CD4-positive, CD25-positive, alpha-beta regulatory T cell (primary cell): ENCODE results near the gene DLX3. TPM values are rescaled to one million over a fixed set of nuclear protein-coding genes. Genes with fewer than 3 reads are reported as not detected.

Experiments used
- ATAC-seq, 2 donors: fragments of 150-1000 bp; cut with Tn5 transposase; one replicate each; pipeline ENCODE4 v1.10.0; 2021; ENCODE audit warnings: low read depth in 2 of 2, moderate number of reproducible peaks in 2 of 2, moderate library complexity in 1 of 2
- DNase-seq, 3 donors: peaks; one replicate each; pipeline versions ENCODE4 v3.0.0 to v3.0.0-alpha.2; 2012 to 2022; ENCODE audit warnings: mixed read lengths in 1 of 3
- H3K27ac ChIP-seq: one replicate; pipeline ENCODE4 v1.7.0; 2013; ENCODE audit warnings: mild to moderate bottlenecking, low read length; ENCODE audit not compliant: insufficient read depth, poor library complexity, severe bottlenecking
- H3K27me3 ChIP-seq: one replicate; pipeline ENCODE4 v1.7.0; 2013; ENCODE audit warnings: low read length; ENCODE audit not compliant: control insufficient read depth, insufficient read depth
- H3K36me3 ChIP-seq: one replicate; pipeline ENCODE4 v1.7.0; 2013; ENCODE audit warnings: mild to moderate bottlenecking, low read length, moderate library complexity; ENCODE audit not compliant: control insufficient read depth, insufficient read depth
- H3K4me1 ChIP-seq: 2 replicates; pipeline ENCODE4 v1.7.0; 2013; ENCODE audit warnings: mild to moderate bottlenecking, low read length; ENCODE audit not compliant: insufficient read depth, control insufficient read depth, poor library complexity, severe bottlenecking
- H3K4me3 ChIP-seq: one replicate; pipeline ENCODE4 v1.7.0; 2013; ENCODE audit warnings: low read depth, mild to moderate bottlenecking, low read length, moderate library complexity
- H3K9me3 ChIP-seq, 2 experiments: 1 replicate in 1 of 2; 2 replicates in 1 of 2; pipeline ENCODE4 v1.7.0; 2013; ENCODE audit warnings: low read length in 2 of 2, mild to moderate bottlenecking in 1 of 2, moderate library complexity in 1 of 2; ENCODE audit not compliant: control insufficient read depth in 2 of 2
- H3K27ac Mint-ChIP-seq, 3 donors: one replicate each; pipeline ENCODE4 v1.8.0; 2020 to 2022; ENCODE audit warnings: mild to moderate bottlenecking in 3 of 3, mixed read lengths in 3 of 3, moderate library complexity in 2 of 3
- H3K27me3 Mint-ChIP-seq: one replicate; pipeline ENCODE4 v1.8.0; 2022; ENCODE audit warnings: mild to moderate bottlenecking, mixed read lengths
- H3K36me3 Mint-ChIP-seq: one replicate; pipeline ENCODE4 v1.8.0; 2020; ENCODE audit warnings: mixed read lengths
- H3K4me1 Mint-ChIP-seq, 4 donors: one replicate each; pipeline ENCODE4 v1.8.0; 2020 to 2022; ENCODE audit warnings: mixed read lengths in 4 of 4, mild to moderate bottlenecking in 1 of 4
- H3K4me3 Mint-ChIP-seq, 4 donors: one replicate each; pipeline ENCODE4 v1.8.0; 2020 to 2022; ENCODE audit warnings: mild to moderate bottlenecking in 4 of 4, mixed read lengths in 4 of 4, moderate library complexity in 3 of 4
- H3K9me3 Mint-ChIP-seq, 7 donors: one replicate each; pipeline ENCODE4 v1.8.0; 2020 to 2022; ENCODE audit warnings: mixed read lengths in 7 of 7, mild to moderate bottlenecking in 3 of 7, moderate library complexity in 2 of 7
- polyA plus RNA-seq, 4 donors: library from polyadenylated mRNA; unstranded; fragments of 300-500 nt; fragmentation: Illumina TruSeq; gene quantifications; one replicate each; pipeline ENCODE4 v1.2.3, GENCODE V29; 2021
- total RNA-seq: library from RNA; stranded (reverse); gene quantifications from one replicate; pipeline ENCODE4 v1.2.3, GENCODE V29; 2022

Gene DLX3
- total and polyA plus RNA-seq, 5 donors from 2014 or later: 0.06 to 0.09 TPM; not detected in 3

DNA sequence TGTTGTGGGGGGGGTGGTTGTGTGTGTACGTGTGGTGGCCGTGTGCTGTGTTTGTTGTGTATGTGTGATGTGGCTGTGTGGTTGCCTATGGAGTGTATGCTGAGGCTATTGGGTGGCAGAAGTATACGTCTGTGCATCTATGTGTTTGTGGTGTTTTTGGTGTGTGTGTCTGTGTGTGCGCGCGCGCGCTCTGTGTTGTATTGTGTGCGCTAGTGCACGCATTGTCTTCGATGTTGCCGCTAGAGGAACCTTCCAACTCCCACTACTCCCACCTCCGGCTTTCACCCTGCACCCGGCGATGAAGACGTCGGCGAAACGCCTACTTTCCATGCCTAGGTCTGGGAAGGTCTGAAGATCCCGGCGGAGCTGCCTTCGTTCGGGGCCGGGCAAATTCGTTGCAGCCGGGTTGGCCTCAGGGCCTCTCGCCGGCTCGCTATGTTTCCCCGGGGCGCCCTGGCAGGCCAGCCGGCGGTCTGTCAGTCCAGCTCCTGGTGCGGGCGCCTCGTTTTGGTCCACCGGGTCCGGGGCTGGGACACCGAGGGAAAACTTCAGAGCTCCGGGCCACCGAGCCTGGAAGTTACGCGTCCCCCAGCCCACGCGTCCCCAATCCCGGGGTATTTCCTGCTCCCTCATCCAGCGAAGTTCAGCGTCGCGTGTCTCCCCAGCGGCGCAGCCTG, 31.3 kb downstream of the DLX3 start:
- Mint-ChIP-seq H3K27ac (peak overlapping the region in 1 of 3 donors; percentile 46), H3K9me3 (peaks cover 0 to 10% (median 1%) of the 10 kb centered on the region in 7 donors), H3K4me3 (peak overlapping the region in 2 of 4 donors; percentile 68 to 82), H3K4me1 (peaks cover 5 to 38% (median 19%) of the 10 kb centered on the region in 4 donors), H3K36me3 (peaks cover 3% of the 10 kb centered on the region), H3K27me3 (peaks cover 77% of the 10 kb centered on the region)
- ATAC-seq (no peak), DNase-seq (no peak)
- Histone ChIP-seq H3K4me3 (no peak overlapping the region), H3K27me3 (peaks cover 31% of the 10 kb centered on the region), H3K9me3 (no peaks in the 10 kb centered on the region), H3K36me3 (no peaks in the 10 kb centered on the region), H3K4me1 (peaks cover 22% of the 10 kb centered on the region), H3K27ac (no peak overlapping the region)

DNA sequence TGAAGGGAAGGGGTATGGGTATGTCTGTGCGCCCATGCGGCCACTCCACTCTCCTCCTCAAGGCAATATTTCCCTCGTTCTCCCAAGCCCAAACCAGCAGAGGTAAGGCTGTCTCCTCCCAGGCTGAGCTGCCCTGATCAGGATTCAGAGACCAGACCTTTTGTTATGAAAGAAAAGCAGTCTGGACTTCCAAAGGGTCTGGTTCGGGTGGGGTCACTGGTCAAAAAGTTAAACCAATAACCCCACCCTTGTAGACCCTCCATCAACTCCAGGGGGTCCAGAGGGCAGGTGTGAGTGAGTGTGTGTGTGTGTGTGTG, 31.8 kb downstream of the DLX3 start:
- H3K9me3 ChIP-seq: no peaks in the 10 kb centered on the region
- no peak overlapping the region for H3K4me3 ChIP-seq
- H3K9me3 Mint-ChIP-seq: peaks cover 0 to 10% (median 1%) of the 10 kb centered on the region in 7 donors
- peaks cover 18% of the 10 kb centered on the region for H3K4me1 ChIP-seq
- peaks cover 3% of the 10 kb centered on the region for H3K36me3 Mint-ChIP-seq
- peak overlapping the region in 1 of 3 donors; percentile 46 for H3K27ac Mint-ChIP-seq
- peaks cover 31% of the 10 kb centered on the region for H3K27me3 ChIP-seq
- no peaks in the 10 kb centered on the region for H3K36me3 ChIP-seq
- H3K4me1 Mint-ChIP-seq: peaks cover 5 to 35% (median 18%) of the 10 kb centered on the region in 4 donors
- H3K27ac ChIP-seq: no peak overlapping the region
- H3K4me3 Mint-ChIP-seq: no peak overlapping the region
- peaks cover 76% of the 10 kb centered on the region for H3K27me3 Mint-ChIP-seq
- DNase-seq (no peak), ATAC-seq (no peak)

DNA sequence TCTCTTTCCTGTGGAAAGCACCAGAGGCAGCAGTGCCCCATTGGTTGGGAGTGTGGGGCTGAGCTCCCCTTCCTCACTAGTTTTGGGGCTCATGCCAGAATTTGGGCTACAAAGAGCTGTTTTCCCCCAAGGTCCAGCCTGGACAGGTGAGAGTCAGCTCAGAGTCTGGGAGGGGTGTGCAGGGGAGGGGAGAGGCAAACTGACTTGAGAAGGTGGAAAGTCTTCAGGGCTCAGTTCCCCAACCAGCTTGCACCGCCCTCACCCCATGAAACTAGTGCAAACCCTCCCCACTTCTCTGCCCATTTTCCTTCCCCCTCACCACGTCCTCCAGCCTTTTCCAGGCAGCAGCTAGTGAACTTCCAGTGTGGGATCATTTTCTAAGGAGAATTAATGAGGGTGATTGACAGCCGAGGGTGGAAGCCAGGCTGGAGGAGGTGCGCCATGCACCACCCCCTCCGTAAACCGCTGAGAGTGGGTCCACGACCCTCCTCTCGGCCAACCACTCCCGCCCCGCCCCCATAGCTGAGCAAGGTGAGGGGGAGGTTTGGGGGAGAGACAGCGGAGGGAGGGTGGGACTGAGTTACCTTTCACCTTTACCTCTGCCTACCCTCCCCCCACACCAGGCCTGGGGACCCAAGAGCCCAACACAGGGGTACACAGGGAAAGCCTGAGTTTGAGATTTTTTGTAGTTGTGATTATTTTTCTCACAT, 32.3 kb downstream of the DLX3 start:
- Histone ChIP-seq H3K4me3 (no peak overlapping the region), H3K36me3 (no peaks in the 10 kb centered on the region), H3K4me1 (peaks cover 15% of the 10 kb centered on the region), H3K27ac (no peak overlapping the region), H3K9me3 (no peaks in the 10 kb centered on the region), H3K27me3 (peaks cover 29% of the 10 kb centered on the region)
- ATAC-seq: no peak
- H3K9me3 Mint-ChIP-seq: peaks cover 0 to 10% (median 1%) of the 10 kb centered on the region in 7 donors
- H3K4me1 Mint-ChIP-seq: peaks cover 5 to 30% (median 16%) of the 10 kb centered on the region in 4 donors
- H3K4me3 Mint-ChIP-seq: peak overlapping the region in 1 of 4 donors; percentile 27
- H3K27me3 Mint-ChIP-seq: peaks cover 71% of the 10 kb centered on the region
- peaks cover 3% of the 10 kb centered on the region for H3K36me3 Mint-ChIP-seq
- DNase-seq: no peak
- no peak overlapping the region for H3K27ac Mint-ChIP-seq

DNA sequence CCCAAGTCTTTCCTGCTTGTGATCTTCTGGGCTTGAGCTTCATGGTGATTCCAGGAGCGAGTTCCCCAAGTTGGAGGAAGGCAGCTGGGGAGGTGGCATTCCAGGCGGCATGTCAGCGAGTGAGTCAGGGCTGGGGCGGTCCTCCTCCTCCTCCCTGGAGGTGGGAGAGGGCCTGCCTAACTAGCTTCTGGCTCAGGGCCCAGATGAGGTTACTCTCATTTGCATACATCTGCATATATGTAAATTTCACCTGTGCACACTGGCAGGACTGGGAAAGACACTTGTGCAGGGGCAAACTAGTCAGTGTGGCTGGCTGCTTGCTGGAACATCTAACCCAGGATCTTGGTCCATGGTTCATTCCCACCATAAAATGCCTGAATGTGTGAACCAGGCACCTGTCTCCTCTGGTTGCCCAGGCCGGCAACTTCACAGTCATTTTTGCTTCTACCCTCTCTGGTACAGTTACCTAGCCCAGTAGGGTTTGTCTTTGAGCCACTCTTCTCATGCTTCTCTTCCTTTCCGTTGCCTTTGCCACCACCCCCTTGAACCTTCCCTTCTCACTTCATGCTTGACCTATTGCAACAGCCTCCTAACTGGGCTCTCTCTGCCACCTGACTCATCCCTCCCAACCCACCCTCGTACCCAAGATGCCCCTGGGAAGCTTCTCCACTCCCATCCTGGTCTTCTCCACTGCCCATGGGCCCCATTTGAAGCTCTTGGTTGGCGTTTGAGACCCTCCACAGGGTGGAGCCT, 35.7 kb downstream of the DLX3 start:
- ATAC-seq (no peak), DNase-seq (no peak)
- H3K27ac Mint-ChIP-seq: no peak overlapping the region
- H3K4me3 ChIP-seq: no peak overlapping the region
- H3K27ac ChIP-seq: no peak overlapping the region
- H3K4me1 ChIP-seq: peaks cover 4% of the 10 kb centered on the region
- no peaks in the 10 kb centered on the region for H3K9me3 ChIP-seq
- no peaks in the 10 kb centered on the region for H3K36me3 ChIP-seq
- H3K27me3 ChIP-seq: peaks cover 8% of the 10 kb centered on the region
- H3K27me3 Mint-ChIP-seq: peaks cover 58% of the 10 kb centered on the region
- no peak overlapping the region for H3K4me3 Mint-ChIP-seq
- peaks cover 0 to 7% (median 0%) of the 10 kb centered on the region in 7 donors for H3K9me3 Mint-ChIP-seq
- H3K4me1 Mint-ChIP-seq: peaks cover 0 to 12% (median 5%) of the 10 kb centered on the region in 4 donors
- H3K36me3 Mint-ChIP-seq: peaks cover 3% of the 10 kb centered on the region

DNA sequence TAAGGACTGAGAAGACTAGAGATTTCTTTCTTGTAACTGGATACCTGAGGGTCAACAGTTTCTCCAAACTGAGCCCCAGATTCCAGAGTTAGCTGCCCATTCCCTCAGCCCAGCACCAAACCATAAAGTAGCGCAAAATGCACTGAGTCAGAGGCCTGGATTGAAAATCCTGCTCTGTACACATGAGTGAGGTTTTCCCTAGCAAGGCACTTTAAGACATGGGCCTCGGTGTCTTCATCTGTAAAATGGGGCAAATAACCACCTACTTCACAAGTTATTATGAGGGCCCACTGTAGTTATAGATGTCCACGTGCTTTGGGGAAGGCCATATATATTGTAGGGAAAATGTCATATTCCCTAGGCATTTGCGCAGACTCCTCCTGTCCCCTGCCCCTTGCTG, 36.3 kb downstream of the DLX3 start:
- H3K27ac ChIP-seq: no peak overlapping the region
- ATAC-seq: no peak
- no peak overlapping the region for H3K4me3 ChIP-seq
- no peak for DNase-seq
- Mint-ChIP-seq H3K9me3 (peaks cover 0 to 7% (median 0%) of the 10 kb centered on the region in 7 donors), H3K27ac (no peak overlapping the region), H3K27me3 (peaks cover 58% of the 10 kb centered on the region), H3K4me3 (no peak overlapping the region), H3K4me1 (peaks cover 0 to 6% (median 4%) of the 10 kb centered on the region in 4 donors), H3K36me3 (peaks cover 3% of the 10 kb centered on the region)
- no peaks in the 10 kb centered on the region for H3K9me3 ChIP-seq
- H3K4me1 ChIP-seq: no peaks in the 10 kb centered on the region
- H3K36me3 ChIP-seq: no peaks in the 10 kb centered on the region
- peaks cover 8% of the 10 kb centered on the region for H3K27me3 ChIP-seq

DNA sequence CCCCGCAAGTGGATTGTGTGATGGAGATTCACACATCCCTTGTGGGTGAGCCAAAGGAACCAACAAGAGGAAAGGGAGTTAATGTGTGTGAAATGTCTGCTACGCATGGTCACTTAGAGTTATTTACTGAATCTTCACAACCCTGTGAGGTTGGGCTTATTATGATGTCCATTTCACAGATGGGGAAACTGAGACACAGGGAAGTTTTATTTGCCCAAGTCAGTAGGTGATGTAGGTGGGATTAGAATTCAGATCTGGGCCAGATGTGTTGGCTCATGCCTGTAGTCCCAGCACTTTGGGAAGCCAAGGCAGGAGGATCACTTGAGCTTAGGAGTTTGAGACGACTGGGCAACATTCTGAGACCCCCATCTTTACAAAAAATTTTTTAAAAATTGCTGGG, 37.7 kb downstream of the DLX3 start:
- peaks cover 0 to 8% (median 0%) of the 10 kb centered on the region in 7 donors for H3K9me3 Mint-ChIP-seq
- no peaks in the 10 kb centered on the region for H3K27me3 ChIP-seq
- H3K9me3 ChIP-seq: no peaks in the 10 kb centered on the region
- H3K27ac Mint-ChIP-seq: no peak overlapping the region
- no peak overlapping the region for H3K27ac ChIP-seq
- ATAC-seq: no peak
- H3K27me3 Mint-ChIP-seq: peaks cover 53% of the 10 kb centered on the region
- H3K36me3 ChIP-seq: no peaks in the 10 kb centered on the region
- no peak overlapping the region for H3K4me3 Mint-ChIP-seq
- no peak for DNase-seq
- H3K4me1 Mint-ChIP-seq: peaks cover 0 to 2% (median 0%) of the 10 kb centered on the region in 4 donors
- no peaks in the 10 kb centered on the region for H3K4me1 ChIP-seq
- no peaks in the 10 kb centered on the region for H3K36me3 Mint-ChIP-seq
- no peak overlapping the region for H3K4me3 ChIP-seq

DNA sequence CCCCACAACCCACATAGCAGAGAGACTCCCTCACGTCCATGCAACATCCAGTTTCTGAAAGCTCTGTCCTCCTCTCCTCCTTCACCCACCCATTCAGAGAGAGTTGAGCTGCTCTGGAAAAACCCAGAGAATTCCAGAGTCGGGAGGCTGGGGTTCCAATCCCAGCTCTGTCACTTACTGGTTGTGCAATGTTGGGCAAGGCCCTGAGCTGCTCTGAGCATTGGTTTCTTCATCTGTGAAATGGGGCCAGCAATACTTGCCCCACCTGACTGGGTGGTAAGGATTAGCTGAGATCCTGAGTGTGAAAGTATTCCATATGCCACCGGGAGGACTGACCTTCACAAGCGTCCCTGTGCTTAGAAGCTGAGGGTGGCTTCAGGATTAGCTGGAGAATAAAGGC, 38.2 kb downstream of the DLX3 start:
- DNase-seq (no peak), ATAC-seq (no peak)
- Histone ChIP-seq H3K4me1 (no peaks in the 10 kb centered on the region), H3K36me3 (no peaks in the 10 kb centered on the region), H3K27me3 (no peaks in the 10 kb centered on the region), H3K4me3 (no peak overlapping the region), H3K27ac (no peak overlapping the region), H3K9me3 (no peaks in the 10 kb centered on the region)
- H3K27ac Mint-ChIP-seq: no peak overlapping the region
- H3K27me3 Mint-ChIP-seq: peaks cover 51% of the 10 kb centered on the region
- H3K36me3 Mint-ChIP-seq: no peaks in the 10 kb centered on the region
- H3K4me1 Mint-ChIP-seq: no peaks in the 10 kb centered on the region
- H3K4me3 Mint-ChIP-seq: no peak overlapping the region
- H3K9me3 Mint-ChIP-seq: peaks cover 0 to 8% (median 0%) of the 10 kb centered on the region in 7 donors
